Measurements from ENCODE around the gene RAD51AP2.

- TF ChIP-seq CREB5 (CRISPR knock-in tag; IDR thresholded peaks at IDR 0.05; ENCODE audit: low read depth), result no peak
- TF ChIP-seq ZFP3 (CRISPR knock-in tag; IDR thresholded peaks at IDR 0.05), result no peak
- TF ChIP-seq GLIS3 (CRISPR knock-in tag; IDR thresholded peaks at IDR 0.05), result no peak
- TF ChIP-seq PATZ1 (CRISPR knock-in tag; IDR thresholded peaks at IDR 0.05; ENCODE audit: borderline replicate concordance), result no peak
These were observed 2.5 kb upstream of the RAD51AP2 start for GRCh38 chr2:17520761-17521160.
